ENCODE data around the gene TRAPPC2.

- TF ChIP-seq CTCF (conservative IDR thresholded peaks at IDR 0.05; ENCODE audit: low read length) (no peak), EZH2phosphoT487 (IDR thresholded peaks at IDR 0.05; ENCODE audit: borderline replicate concordance, low read depth, low read length) (no peak)
These were observed 8.2 kb upstream of the TRAPPC2 start for GRCh38 chrX:13742397-13743176.
